NCI-H226 (cell line): Measurements from ENCODE around the gene BCDIN3D.

Source experiments
- DNase-seq: peaks from one replicate; pipeline ENCODE4 v3.0.0-alpha.2; 2015

The BCDIN3D gene

DNA sequence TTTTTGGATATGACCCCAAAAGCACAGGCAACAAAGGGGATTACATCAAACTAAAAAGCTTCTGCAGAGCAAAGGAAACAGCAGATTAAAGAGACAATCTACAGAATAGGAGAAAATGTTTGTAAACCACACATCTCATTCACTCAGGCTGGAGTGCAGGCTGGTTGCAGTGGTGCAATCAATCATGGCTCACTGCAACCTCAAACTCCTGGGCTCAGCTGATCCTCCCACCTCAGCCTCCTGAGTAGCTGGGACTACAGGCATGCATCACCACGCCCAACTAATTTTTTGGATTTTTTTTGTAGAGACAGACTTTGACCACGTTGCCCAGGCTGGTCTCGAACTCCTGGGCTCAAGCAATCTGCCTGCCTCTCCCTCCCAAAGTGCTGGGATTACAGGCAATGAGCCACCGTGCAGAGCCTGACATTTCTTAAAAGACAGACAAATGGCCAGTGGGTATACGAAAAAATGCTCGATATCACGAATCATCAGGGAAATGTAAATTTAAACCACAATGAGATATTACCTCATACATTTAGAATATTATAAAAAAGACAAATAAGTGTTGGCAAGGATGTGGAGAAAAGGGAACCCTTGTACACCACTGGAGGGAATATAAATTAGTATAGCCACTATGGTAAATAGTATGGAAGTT is 24.5 kb downstream of the BCDIN3D start:
- DNase-seq, result peak; percentile 77

DNA sequence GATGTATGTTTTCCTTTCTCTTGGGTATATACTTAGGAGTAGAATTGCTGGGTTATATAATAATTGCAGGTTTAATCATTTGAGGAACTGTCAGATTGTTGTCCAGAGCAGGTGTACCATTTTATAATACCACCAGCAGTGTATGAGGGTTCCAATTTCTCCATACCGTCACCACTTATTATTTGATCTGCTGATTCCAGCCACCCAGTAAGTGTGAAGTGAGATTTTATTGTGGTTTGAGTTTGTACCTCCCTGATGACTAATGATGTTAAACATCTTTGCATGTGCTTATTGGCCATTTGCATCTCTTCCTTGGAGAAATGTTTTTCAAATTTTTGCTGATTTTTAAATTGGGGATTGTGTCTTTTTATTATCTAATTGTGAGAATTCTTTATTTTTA is 29.8 kb downstream of the BCDIN3D start:
- no peak for DNase-seq

GRCh38 chr12:49811961-49812401 is 30.9 kb downstream of the BCDIN3D start:
- no peak for DNase-seq

DNA sequence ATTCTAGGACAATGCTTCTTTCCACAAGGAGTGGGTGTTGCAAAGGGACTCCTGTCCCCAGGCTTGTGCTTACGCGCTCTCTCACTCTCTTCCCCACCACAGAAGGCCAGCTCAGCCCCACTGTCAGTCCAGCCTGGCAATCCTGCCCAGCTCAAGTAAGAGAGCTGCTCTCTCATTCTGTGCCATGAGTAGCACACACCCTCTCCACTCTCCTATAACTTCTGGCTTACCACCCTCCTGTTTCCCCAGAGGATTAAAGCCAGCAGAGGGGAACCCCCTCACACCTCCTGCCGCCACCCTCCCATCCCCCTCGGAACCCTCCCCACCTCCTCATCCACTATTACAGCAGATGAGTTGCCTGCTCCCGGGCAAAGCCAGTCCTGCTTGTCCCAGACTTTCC is 31.8 kb downstream of the BCDIN3D start:
- DNase-seq, result no peak

DNA sequence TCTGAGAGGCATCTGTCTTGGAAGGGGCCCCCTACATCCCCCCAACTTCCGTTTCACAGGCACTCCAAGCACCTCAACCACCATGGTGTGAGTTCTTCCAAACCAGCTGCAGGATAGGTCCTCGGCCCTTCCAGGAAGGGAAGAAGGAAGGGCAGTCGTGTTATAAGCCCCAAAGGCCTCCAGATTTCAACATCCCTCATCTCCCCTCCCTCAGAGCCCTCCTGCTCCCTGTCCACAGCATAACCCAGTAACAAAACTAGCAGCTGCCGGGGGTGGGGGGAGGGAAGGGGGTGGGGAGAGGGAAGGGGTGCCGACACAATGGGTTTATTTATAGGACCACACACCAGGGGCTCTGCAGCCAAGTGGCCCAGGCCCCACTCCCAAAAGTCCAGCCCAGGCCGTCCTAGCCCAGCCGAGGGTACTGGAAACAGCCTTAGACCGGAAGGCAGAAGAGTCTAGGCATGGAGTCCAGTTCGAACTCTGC is 33.0 kb downstream of the BCDIN3D start:
- DNase-seq, result no peak

GRCh38 chr12:49809381-49809905 is 33.5 kb downstream of the BCDIN3D start:
- DNase-seq, result no peak

DNA sequence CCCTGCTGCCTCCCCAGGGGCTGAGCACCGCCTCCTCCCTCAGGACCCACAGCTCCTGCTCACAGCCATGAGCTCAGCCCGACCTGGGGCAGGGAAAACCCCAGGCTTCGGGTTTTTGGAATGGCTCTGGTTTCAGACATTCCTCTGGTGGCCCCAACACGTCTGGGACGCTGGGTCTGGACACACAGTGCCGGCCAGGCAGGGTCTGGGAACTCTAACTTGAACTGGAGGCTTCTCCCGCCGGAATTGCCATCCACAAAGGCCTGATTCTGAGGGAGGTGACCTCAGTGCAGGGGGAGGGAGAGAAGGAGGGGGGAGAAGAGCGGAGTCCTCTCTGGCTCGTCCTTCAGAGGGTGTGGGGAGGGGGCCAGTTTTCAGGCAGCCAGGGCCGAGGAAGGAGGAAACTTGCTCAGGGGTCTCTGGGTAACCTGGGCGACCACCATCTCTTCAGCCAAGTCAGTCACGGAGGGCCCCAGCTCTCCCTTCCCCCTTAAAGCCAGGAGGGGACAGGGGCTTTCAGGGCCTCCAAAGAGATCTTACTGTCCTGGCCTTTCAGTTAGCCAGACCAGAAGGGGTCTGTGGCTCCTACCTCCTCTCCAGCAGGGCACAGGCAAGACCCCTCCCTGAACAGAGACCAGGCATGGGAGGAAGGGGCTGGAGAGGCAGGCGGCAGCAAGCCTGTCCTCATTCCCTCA is 34.1 kb downstream of the BCDIN3D start:
- no peak for DNase-seq

DNA sequence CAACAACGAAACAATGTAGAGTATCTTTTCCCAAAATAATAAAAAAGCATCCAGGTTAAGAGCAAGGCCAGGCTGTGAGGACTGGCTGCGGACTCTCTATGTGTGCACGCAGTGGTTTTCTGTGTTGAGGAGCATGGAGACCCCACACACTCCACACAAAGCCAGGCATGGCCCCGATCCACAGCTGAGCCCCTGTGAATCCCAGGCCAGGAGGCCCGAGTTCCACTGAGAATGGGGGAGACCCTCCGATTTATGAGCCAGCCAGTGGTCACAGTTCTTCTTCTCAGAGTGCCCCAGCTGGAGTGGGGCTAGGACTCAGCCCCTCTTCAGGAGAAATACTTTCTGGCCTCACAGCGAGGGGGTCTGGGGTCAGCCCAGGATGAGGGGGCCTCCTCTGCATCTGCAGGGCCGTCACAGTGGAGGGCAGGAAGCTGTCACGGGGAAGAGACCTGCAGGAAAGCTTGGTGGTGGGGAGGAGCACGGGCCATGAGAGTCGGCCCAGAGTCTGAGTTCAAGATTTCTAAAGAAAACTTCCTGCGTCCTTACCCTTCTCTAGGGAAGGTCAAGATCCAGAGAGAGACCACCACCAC is 34.8 kb downstream of the BCDIN3D start:
- DNase-seq, result no peak

- DNase-seq, result no peak
These were observed 36.0 kb downstream of the BCDIN3D start for GRCh38 chr12:49806877-49807276.

GRCh38 chr12:49806321-49806813 is 36.5 kb downstream of the BCDIN3D start:
- no peak for DNase-seq

- DNase-seq, result no peak
These were observed 37.5 kb downstream of the BCDIN3D start for GRCh38 chr12:49805409-49805808.

GRCh38 chr12:49804821-49805220 is 38.1 kb downstream of the BCDIN3D start:
- DNase-seq, result no peak

- no peak for DNase-seq
These were observed 39.0 kb downstream of the BCDIN3D start for GRCh38 chr12:49803693-49804450.

DNA sequence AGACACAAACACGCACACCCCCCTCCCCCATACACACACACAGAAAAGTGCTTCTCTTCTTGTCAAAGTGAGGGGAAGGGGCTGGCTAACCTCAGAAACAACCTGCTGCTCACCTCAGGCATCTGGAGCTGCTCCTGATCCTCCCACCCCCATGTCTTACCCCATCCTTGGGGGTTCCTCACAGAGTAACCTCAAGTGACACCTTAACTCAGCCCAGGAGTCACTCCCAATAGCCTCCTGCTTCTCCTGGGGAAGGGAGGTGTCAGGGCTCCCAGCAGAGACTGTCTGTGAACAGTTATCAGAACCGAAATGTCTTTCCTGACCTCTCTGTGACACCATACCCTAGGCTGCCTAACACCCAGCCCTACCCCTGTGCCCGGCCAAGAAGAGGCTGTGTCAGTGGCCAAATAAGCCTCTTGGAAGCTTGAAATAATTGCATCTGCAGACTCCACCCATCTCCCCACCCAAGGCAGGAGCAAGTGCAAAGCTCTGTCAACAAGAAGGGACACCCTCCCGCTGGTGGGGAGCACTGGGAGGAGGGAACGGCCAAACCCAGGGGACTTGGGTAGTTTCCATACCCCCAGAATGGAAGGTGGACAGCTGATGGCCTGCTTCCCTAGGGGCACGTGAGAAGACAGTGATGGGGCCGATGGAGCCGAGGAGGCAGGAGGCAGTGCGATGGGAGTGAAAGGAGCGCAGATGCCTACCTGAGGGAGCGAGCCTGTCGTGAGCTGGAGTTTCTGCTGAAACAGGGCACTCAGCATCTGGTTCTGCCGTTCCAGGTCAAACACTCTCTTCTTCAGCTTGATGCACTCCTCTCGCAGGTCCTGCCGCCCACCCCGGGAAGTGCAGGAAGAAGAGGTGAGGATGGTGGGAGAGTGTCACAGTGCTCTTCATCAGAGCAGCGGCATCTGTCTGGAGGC is 41.5 kb downstream of the BCDIN3D start:
- no peak for DNase-seq

DNA sequence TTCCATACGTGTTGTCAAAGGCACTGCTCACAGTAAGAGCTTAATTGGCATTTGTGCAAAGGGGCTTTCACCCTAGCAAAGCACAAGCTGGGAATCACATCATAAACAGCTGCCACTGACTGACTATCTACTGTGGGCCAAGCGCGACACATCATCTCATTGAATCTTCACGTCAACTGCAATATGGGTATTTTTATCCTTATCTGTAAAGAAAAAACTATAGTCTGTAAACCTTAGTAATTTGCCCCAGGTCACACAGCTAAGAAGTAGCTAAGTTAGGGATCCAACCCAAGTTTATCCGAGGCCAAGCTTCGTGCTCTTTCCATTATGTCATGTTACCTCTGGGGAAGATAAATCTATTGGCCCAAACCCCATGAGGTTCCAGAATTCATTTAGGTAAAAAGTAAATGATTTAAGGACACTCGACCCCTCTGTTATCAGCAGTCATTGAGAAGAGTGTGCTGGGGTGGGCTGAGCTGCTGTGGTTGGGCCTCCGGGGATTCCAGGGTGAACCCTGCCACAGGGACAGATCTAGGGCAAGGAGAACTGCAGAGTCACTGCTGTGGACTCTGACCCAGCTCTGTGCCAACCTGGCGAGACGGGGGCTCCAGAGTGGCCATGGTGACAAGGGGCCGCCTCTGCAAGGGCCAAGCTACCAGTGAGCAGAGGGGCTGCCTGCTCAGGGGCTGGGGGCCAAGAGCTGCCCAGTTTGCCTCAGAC is 42.3 kb downstream of the BCDIN3D start:
- no peak for DNase-seq

- DNase-seq, result no peak
These were observed 44.0 kb downstream of the BCDIN3D start for GRCh38 chr12:49798934-49799333.

- DNase-seq, result no peak
These were observed 44.7 kb downstream of the BCDIN3D start for GRCh38 chr12:49798248-49798647.

- DNase-seq, result no peak
These were observed 45.5 kb downstream of the BCDIN3D start for GRCh38 chr12:49797449-49797776.

GRCh38 chr12:49796606-49797448 is 46.1 kb downstream of the BCDIN3D start:
- no peak for DNase-seq

DNA sequence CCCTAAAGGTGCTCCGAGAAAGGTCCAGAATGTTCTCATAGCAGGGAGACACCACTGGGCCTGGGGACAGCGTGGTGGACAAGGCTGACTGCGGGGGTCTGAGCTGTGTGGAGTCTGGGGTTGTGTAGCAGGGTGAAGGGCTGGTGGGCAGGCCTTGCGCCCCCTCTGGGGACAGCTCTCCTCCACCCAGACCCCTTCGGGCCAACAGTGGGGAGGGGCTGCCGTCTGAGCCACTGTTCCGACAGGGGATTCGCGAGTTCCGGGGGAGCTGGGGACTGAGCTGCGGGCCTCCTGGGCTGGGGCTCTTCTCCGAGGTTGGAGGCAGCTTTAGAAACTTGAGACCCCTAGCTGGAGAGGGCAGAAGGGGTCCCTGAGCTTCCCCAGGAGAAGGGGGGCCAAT is 46.8 kb downstream of the BCDIN3D start:
- DNase-seq, result no peak
